HFFc6 (cell line): ENCODE data around the gene KDM2A. TPM values are rescaled to one million over a fixed set of nuclear protein-coding genes. Genes with fewer than 3 reads are reported as not detected.
"Not testable (repeated sequence)": the region's sequence is repeated elsewhere in the genome, so short reads cannot be mapped to it uniquely, and the experiment has no call there.

Experiments used
- DNase-seq: peaks from one replicate; pipeline ENCODE4 v3.0.0-alpha.2; 2018
- H3K27ac Mint-ChIP-seq: 2 replicates; pipeline ENCODE4 v1.8.0; 2020; ENCODE audit warnings: mild to moderate bottlenecking, mixed read lengths
- H3K27me3 Mint-ChIP-seq: 2 replicates; pipeline ENCODE4 v1.8.0; 2021; ENCODE audit warnings: mild to moderate bottlenecking, moderate library complexity, mixed read lengths; ENCODE audit not compliant: insufficient read depth
- H3K36me3 Mint-ChIP-seq: 2 replicates; pipeline ENCODE4 v1.8.0; 2021; ENCODE audit warnings: low read depth, mixed read lengths
- H3K4me1 Mint-ChIP-seq: 2 replicates; pipeline ENCODE4 v1.8.0; 2020; ENCODE audit warnings: low read depth, mixed read lengths
- H3K4me3 Mint-ChIP-seq: 2 replicates; pipeline ENCODE4 v1.8.0; 2020; ENCODE audit warnings: mild to moderate bottlenecking, moderate library complexity, mixed read lengths
- H3K9me3 Mint-ChIP-seq: 2 replicates; pipeline ENCODE4 v1.8.0; 2020; ENCODE audit warnings: mild to moderate bottlenecking, mixed read lengths
- CTCF ChIP-seq: fragments of 200-600 bp; sonication (generic); IDR thresholded peaks from 2 replicates; pipeline ENCODE4 v1.5.0; 2021; ENCODE audit warnings: antibody characterized with exemption, mild to moderate bottlenecking
- total RNA-seq, 6 experiments: library from RNA; stranded (reverse); fragmentation: NEBNext Ultra II Directional; extraction: Animal tissue kit (Norgen Biotek cat#: 25700); gene quantifications; 2 replicates in 1 of 6; 3 replicates in 5 of 6; pipeline ENCODE4 v1.2.3, GENCODE V29; 2021

Gene KDM2A
- total RNA-seq, 6 experiments from 2014 or later = 46.1 to 55.0 (median 49.7) TPM

DNA sequence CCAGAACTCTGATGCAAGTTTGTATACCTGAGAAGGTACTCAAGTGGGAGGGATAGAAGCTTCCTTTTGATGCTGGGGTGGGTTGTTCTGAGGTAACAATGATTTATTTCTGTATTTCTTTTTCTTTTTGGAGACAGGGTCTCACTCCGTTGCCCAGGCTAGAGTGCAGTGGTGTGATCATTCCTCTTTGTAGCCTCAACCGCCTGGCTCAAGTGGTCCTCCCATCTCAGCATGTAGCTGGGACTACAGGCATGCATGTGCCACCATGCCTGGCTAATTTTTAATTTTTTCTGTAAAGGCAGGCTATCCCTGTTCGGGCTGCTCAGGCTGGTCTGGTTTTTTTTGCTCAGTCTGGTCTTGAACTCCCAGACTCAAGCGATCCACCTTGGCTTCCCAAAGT is 7.9 kb downstream of the KDM2A start:
- Mint-ChIP-seq H3K27me3 (no peaks in the 10 kb centered on the region), H3K9me3 (no peaks in the 10 kb centered on the region), H3K4me3 (no peak overlapping the region), H3K36me3 (peaks cover 25% of the 10 kb centered on the region), H3K27ac (no peak overlapping the region), H3K4me1 (peaks cover 10% of the 10 kb centered on the region)
- TF ChIP-seq CTCF = no peak
- DNase-seq = no peak

DNA sequence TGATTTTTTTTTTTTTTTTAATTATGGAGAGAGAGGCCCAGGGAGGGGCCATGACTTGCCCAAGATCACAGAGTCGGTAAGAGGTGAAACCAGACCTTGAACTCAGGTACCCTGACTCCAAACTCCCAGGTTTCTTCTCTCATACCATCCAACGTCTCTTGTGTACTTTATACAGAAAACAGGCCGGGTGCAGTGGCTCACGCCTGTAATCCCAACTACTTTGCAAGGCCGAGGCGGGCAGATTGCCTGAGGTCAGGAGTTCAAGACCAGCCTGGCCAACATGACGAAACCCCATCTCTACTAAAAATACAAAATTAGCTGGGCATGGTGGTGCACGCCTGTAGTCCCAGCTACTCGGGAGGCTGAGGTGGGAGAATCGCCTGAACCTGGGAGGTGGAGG is 11.8 kb downstream of the KDM2A start:
- H3K36me3 Mint-ChIP-seq = peaks cover 43% of the 10 kb centered on the region
- H3K9me3 Mint-ChIP-seq = not testable (repeated sequence)

GRCh38 chr11:67136156-67136555 is 17.1 kb downstream of the KDM2A start:
- H3K36me3 Mint-ChIP-seq = peaks cover 55% of the 10 kb centered on the region
- TF ChIP-seq CTCF = no peak
- H3K9me3 Mint-ChIP-seq = no peaks in the 10 kb centered on the region
- no peaks in the 10 kb centered on the region for H3K27me3 Mint-ChIP-seq
- no peak overlapping the region for H3K27ac Mint-ChIP-seq
- no peak overlapping the region for H3K4me3 Mint-ChIP-seq
- DNase-seq = no peak
- 0 out of 2 replicates have a peak, but pooled peaks cover 4% of the 10 kb centered on the region for H3K4me1 Mint-ChIP-seq

More for the DNA sequence above, 11.8 kb downstream of the KDM2A start:
- DNase-seq, H3K4me1 Mint-ChIP-seq, H3K27me3 Mint-ChIP-seq, H3K27ac Mint-ChIP-seq, H3K4me3 Mint-ChIP-seq: not testable (repeated sequence)

DNA sequence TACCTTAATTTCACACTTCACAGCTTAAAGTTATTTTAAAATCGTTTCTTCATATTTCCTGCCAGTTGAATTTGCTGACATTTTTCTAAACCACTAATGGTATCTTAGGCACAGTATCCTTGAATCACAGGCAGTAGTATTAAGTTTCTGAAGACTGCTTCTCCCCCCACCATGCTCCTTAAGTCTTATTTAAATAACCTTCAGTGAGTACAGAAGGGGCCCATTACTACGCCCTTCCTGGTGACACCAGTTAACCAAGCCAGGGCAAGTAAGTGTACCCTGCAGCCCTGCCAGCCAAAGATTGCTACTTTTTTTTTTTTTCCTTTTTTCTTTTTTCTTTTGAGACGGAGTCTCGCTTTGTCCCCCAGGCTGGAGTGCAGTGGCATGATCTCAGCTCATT is 19.9 kb downstream of the KDM2A start:
- Mint-ChIP-seq H3K27me3 (no peaks in the 10 kb centered on the region), H3K4me1 (0 out of 2 replicates have a peak, but pooled peaks cover 4% of the 10 kb centered on the region), H3K36me3 (peaks cover 46% of the 10 kb centered on the region), H3K9me3 (no peaks in the 10 kb centered on the region), H3K27ac (no peak overlapping the region), H3K4me3 (no peak overlapping the region)
- no peak for DNase-seq
- TF ChIP-seq CTCF = no peak

DNA sequence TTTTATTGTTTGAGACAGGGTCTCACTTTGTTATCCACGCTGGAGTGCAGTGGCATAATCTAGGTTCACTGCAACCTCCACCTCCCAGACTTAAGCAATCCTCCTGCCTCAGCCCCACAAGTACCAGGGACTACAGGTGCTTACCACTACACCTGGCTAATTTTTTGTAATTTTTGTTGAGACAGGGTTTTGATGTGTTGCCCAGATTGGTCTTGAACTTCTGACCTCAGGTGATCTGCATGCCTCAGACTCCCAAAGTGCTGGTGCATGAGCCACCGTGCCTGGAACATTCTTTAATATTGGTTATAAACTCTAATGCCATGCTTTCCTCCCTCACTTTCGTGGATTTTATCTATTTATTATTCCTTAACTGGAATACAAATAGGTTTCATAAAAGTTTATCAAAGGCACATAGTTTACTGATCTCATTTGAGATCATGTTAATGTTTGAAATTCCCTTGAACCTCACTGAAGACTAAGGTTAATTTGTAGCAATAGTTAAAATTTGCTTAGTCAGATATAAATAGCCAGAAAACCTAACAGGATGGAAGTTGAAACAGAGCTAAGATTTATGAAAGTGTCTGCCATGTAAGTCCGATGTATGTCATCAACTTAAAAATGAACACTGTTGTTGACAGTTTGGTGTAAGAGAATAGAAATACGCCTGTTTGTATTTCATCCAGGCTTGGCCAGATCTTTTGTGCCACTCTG is 27.6 kb downstream of the KDM2A start:
- Mint-ChIP-seq H3K27me3 (no peaks in the 10 kb centered on the region), H3K4me3 (no peak overlapping the region), H3K9me3 (no peaks in the 10 kb centered on the region), H3K4me1 (peaks cover 7% of the 10 kb centered on the region), H3K27ac (no peak overlapping the region; the same call in 1 of the 2 replicates), H3K36me3 (peaks cover 14% of the 10 kb centered on the region)
- no peak for DNase-seq
- no peak for TF ChIP-seq CTCF

DNA sequence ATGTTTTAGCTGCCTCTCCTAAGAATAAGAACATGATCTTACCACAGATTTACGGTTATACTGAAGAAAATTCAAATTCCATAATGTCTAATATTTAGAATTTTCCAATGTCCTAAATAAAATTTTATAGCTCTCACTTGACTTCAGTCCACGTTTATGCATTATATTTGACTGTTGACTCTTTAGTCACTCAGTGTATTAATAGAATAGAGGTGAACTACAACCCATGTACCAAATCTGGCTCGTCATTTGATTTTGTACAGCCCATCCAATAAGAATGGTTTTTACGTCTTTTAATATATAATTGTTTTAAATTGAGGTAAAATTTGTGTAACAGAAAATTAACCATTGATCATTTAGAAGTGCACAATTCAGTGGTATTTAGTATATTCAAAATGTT is 34.9 kb downstream of the KDM2A start:
- no peaks in the 10 kb centered on the region for H3K9me3 Mint-ChIP-seq
- no peak overlapping the region for H3K27ac Mint-ChIP-seq
- TF ChIP-seq CTCF = no peak
- H3K4me1 Mint-ChIP-seq = peaks cover 21% of the 10 kb centered on the region
- peaks cover 10% of the 10 kb centered on the region; the same call in 1 of the 2 replicates for H3K36me3 Mint-ChIP-seq
- no peak overlapping the region for H3K4me3 Mint-ChIP-seq
- no peaks in the 10 kb centered on the region for H3K27me3 Mint-ChIP-seq
- no peak for DNase-seq
